NCI-H128 (cell line): ENCODE measurements around the gene MKX.

ENCODE experiments used
- DNase-seq: peaks from one replicate; lab custom pipeline; 2025; ENCODE audit not compliant: unreplicated experiment; lab: John Stamatoyannopoulos, UW

MKX gene

DNA sequence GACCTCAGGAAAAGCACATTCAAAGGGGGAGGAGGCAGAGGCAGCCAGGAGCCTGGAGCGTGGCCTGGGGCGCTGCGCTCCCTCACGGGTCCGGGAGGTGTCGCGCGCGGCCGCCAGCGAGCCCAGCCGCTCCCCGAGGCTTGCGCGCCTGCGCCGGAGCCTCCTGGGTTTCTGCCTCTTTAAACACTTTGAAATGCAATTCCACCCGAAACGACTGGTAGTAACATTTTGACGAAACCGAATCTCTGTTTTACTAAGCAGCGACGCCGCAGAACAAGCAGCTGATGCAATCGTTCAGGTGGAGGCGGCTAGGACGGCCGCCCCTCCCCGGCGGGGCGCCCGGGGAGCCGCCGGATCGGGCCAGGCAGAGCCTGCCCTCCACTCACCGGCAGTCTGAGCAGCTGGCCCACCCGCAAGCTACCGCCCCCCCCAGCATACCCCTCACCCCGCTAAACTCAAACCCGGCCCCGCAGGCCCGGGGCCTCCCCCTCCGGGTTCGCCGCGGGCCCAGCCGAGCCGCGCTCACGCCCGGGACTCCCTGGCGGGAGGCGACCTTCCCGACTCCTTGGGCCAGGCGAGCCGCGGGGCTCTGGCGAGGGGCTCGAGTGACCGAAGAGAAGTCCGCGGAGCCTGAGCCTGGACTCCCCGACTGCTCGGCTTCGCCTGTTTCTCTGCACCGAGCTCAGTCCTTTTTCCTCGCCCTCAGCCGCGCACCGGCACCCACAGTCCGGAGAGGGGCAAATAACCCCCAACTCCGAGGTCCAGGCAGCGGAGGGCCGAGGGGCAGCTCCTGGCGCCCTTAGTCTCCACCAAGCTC is 3.2 kb downstream of the MKX start:
- peak; percentile 39 for DNase-seq

DNA sequence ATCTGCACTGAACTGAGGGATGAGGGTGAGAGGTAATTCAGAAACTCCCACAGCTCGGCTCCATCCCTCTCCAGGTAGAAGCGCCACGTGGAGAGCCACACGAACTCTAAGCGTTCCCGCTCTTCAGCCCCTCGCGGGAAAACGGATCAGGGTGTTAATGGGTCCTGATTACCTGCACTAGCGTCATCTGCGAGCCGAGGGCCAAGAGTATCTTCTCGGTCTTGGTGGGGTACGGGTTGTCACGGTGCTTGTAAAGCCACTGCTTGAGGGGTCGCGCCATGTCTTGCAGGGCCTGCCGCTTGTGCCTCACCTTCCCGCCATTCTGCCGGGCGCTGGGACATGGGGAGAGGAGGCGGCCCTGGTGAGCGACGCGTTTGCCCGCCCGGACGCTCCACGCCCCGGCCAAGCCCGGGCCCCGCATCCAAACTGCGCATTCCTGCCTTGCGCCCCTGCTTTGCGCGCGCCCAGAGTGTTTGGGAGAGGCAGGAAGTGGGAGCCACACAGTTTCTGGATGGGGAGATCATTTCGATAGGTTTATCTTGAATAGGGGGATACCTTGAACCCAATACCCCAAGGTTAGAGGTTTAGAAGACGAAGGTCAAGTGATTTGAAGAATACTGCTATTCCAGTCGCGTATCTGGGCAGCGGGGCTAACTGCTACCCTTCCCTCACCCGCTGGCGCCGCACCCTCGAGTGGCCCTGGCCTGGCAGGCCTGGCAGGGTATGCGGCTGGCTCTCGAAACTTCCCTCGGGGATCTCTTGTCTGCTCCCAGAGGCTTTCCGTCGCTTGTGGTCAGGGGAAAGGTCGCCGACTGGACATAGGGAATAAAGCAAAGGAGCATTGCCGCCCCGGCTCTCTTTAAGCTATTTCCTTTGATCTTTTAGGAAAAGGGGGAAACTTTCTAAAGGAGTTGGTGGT is 4.2 kb downstream of the MKX start:
- DNase-seq: no peak

DNA sequence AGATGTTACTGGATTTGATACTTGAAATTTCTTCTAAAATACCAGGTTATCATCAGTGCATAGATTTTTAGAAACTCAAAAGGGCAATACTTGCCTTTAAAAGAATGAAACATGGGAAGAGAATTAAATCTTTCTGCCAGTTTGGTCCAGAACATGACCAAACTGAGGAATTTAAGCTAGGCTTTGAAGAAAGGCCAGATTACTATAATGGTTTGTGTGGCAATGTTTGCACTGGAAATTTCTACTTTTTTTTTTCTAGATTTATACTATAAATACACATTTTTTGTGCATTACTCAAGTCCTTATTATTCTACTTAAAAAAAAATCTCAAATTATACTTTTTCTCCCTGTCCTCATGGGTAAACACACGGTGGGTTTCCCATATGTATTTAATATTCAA is 9.2 kb downstream of the MKX start:
- DNase-seq: no peak

DNA sequence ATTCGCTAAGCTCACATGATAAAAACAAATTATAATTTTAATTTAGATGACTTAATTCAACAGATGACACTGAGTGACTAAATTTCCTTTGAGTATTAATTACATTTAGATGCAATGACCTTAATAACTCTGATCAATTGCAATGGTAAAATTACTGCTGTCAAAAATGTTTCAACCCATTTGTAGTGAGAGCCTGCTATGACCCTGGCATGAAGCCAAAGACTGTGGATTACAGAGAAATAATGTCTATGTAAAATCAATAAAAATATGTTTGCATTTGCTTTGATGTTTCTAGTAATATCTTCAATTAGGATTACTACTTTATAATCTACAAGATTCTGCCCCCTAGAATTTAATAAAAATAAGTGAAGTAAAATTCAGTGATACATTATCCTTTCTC is 15.6 kb downstream of the MKX start:
- no peak for DNase-seq

DNA sequence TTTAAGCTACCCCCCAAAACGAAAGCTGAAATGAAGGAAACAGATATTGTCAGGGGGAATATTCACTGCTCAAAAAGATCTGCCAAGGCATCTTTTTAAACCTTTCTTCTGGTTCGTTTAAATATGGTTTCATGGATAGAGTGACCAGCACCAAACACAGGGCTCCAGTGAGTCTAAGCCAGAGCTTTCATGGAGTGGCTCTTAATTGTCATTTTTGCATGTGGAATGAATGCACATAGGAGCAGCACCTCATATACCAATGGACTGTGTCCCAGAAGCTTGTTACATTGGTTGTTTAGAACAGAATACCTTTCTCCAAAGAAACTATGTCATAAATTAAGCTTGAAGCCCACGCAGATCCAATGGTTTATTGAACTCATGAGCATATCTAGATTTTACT is 17.3 kb downstream of the MKX start:
- DNase-seq: no peak

DNA sequence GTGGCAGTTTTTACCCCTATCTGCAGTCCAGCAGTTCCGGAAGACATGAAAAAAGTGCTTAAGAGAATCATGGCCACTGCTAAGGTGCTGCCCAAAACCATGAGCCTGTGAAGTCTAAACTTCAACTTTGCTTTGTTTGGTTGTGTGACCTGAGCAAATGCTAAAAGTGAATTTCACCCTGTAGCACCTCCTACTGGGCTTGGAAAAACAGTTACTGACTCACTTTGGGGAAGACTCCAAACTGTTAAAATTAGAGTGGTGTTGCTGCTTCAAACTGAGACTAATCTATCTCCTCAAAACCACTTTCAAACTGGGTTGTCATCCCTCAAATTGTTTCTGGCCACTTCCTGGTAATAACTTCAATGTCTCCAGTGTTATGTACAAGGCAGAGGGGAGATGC is 21.3 kb downstream of the MKX start:
- DNase-seq: no peak

DNA sequence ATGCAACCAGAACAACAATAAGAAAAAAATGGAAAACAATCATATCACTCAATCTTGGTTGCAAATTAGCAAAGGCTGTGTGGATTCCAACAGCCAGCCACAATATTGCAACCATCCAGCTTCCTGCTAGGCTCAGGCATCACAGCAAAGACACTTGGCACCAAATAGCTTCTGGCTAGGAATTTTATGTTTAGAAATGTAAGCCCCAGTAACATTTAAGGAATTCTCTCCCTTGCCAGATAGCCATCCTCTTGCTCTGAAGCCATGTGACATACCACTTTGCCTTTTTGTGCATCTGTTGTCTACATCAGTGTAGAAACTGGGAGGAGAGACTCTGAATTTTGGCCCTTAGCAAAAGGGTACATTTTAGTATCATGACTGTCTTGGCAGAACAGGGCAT is 22.2 kb downstream of the MKX start:
- DNase-seq: no peak

DNA sequence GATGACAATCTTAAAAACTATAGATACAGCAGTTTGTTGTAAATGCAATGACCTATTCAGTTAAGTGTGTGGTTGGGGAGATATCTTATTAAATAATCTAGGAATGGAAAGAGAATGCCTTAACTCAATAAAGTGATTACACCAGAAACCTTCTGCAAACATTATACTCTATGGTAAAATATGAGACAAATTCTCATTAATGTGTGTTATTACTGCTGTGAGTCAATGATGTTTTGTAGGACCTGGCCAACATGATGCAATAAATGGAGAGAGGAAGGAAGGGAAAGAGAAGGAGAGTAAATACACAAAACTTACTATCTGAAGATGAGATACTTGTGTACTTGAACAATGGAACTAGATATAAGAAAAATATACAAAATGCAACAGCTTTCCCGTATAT is 25.1 kb downstream of the MKX start:
- no peak for DNase-seq

DNA sequence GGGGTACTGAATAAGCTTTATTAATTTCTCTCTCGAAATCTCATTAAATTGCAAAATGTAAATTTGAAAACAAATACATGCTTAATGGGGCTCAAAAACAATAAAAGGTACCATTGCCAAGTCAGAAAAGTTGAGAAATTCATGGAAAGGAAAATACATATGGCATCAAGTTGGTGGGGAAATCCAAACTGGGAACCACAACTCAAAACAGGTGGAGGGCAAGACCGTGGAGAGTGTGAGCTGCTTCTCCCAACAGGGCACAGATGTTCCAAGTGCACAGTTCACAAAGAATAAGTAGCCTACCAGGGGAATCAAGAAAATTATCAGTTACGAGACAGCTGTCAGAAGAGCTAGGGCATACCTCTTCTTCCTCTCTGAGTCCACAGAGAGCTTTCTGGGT is 26.6 kb downstream of the MKX start:
- DNase-seq: no peak

DNA sequence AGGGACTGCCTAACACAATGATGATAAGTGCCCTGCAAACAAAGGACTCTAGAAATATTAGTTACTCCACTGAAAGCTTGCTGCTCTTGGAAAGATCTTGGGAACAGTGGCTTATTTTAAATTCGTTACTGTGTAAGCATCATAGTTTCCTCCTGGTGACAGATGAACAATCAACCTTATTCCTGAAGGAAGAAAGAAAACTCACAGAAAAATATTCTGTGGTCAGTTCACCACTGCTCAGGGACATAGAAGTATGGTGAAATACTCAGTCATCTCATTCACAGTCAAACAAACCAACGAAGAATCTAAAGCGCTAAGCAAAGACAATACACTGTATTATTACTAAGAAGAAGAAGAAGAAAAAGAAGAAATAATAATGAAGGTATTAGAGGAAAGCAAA is 27.8 kb downstream of the MKX start:
- DNase-seq: no peak

DNA sequence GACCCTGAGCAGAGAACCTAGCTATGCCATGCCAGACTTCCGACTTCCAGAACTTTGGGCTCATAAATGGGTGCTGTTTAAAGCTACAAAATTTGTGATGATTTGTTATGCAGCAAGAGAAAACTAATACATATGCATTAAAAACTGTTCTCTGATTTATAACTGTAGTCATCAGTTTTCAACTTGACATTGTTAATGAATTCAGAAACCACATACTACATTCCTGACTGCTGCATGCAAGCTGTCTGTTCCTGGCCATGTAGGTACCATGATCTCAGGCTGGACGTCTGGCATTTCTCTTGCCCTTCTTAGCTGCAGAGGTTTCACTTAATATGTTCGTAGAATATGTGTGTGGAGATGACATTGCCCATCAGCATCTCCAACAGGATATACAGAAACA is 28.4 kb downstream of the MKX start:
- DNase-seq: no peak

DNA sequence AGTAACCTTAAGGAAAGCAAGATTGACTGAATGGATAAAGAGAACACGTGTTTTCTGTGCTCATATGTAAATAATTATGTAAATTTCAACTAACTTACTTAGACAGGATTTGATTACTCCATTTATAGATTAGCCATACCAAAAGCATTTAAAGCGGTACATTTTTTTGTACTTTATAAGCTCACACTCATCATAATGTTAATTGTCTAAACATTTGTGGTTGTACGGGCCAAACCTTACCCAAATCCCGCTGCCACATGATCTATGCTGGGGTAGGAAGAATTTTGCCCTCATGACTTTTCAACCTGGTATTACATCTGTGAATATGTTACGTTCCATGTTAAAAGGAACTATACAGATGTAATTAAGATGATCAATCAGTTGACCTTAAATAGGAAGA is 29.1 kb downstream of the MKX start:
- DNase-seq: no peak

DNA sequence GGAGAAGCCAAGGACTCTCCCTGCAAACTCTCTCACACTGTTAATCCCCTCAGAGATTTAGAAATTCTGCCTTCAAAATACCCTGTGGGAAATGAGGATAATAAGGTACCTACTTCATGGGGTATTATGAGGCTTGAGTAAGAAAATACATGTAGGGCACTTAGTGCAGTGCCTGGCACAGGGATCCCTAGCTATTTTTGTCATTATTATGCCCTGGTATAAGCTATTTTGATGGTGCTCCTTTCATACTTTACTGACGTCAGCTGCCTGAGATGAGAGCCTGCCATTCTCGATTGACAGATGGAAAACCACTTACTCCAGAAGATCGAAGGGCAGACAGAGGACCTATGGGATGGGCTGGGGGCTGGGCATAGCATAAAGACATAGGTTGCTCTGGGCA is 30.1 kb downstream of the MKX start:
- DNase-seq: no peak

DNA sequence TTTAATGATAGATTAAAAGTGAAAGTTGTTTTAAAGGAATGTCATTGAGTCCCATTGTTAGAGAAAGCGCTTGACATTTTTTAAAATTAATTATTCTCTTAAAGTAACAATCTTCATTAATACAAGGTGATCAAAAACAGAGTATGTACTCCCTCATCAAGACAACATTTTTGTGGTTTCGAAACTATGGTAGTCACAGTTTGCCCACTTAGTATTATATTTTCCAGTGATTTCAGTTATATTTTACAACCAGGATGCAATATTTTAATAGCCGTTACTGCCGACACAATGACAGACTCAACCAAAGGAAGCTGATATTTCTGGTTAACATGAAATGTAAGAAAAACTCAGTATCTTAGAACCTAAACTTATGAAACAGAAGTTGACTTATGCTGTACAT is 31.3 kb downstream of the MKX start:
- no peak for DNase-seq

DNA sequence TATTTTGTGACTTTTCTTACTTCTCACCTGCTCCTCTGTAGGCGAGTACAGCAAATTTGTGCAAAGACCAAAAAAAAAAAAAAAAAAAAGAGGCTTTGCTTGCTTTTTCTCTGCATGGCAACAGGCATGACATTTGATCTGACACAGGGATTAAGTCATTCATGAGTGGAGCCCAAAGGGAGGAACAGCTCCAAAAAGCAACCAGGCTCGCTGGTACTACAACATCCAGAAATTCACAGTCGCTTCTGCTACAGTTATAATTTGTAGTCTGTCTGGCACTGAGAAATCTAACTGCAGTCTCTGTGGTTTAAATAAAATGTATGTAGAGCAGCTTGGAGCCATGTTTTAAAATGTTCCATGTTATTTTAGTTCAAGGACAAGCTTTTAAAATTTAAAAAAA is 31.7 kb downstream of the MKX start:
- DNase-seq: no peak

DNA sequence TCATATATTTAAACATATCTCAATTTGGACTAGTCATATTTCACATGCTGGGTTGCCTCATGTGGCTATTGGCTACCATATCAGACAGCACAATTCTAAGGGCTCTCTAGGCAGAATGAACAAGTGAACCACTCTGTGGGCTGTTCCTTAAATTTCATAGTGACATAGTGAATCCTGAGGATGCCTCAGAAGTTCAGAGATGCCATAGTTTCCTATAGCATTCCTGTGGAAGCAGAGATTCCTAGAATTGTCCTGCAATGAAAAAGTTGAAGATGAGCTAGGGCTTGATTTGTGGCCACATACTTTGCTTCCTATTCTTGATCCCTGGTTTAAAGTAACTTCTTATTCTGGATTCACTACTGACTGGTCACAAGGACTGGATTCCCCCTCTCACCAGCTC is 35.6 kb downstream of the MKX start:
- DNase-seq: no peak

DNA sequence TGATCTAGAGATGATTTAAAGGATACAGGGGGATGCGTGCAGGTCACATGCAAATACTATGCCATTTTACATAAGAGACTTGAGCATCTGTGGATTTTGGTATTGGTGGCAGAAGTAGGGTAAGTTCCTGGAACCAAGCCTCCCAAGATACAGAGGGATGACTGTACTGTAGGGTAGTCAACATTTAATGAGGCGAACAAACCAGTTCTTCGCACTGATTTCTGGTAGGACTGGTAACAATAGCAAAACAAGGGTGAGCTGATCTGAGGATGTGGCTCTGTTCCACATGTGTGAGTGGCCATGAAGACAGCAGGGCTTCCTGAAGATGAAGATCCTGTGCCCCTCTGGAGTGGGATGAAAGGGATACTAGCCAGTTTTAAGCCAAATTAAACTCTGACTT is 36.3 kb downstream of the MKX start:
- DNase-seq: no peak

DNA sequence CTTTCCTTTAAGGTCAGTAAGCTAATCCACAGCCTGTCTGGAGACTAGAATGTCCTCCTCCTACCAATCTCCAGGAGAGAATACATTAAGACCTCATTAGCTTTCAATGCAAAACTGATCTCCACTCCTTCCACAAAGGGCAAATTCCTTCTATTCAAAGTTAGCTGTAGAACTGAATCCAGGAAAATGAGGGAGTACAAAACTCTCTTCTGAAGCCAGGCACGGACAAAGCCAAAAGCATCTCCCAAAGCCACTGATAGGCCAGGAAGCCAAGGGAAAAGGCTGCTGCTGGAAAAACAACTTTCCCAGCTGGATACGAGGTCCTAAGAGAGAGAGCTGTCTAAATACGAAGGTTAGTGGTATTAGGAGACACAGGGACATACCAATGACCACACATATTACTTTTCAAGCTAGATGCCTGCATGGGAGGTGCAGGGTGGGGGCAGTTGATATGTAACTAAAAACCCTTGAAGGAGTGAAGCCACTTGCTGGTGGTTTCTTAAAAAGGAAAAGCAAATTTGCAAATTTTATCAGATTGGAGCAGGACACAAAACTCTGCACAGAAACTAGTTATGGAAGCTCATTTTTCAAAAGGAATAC is 43.6 kb downstream of the MKX start:
- DNase-seq: no peak

DNA sequence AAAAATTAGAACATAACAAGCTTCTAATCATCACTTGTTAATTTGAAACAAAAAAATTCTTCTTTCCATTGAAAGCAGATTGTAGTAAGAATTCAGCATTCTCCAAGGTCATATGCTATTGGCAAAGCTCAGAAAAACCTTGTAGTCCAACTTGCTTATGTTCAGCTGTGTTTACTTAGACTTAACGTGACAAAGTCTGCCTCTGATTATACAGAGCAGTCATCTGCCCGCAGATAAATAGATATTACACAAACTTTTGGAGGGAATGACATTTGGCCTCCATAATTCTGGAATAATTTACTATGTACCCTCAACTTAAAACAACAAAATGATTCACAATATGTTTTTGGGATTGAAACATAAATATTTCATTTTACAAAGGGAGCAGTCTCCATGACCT is 45.8 kb downstream of the MKX start:
- no peak for DNase-seq

DNA sequence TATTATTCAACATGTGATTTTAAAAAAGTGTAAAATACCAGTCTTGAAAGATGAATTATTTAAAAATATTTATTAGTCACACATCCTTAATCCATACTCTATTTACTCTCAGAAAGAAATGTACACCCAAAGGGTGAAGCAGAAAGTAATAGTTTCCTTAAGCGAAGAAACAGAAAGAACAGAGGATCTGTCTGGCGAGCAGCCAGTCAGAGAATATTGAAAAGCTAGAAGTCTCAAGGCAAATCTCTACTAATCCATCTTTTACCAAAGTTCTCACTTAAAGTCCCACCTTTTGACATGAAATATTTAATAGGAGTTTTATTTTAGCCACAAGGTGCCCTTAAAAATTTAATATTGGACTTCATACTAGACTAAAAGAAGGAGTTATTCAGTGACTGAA is 46.7 kb downstream of the MKX start:
- no peak for DNase-seq

DNA sequence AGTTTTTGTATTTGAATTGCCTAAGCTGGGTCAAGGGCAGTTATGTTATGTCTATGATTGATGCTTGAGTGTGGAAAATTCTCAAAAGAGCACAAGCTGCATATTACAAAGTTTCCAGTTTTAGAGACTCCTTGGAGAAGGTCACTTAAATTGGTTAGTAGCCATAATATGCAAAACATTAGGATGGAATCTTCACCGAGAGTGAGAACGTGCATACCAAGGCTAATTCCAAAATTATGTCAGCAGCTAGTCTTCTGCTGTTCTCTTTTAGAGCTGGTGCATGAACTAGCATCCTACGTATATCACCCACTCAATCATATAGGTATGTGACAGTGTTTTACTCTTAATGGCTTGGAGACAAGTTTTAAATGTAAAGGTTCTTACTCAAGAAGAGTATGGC is 49.2 kb downstream of the MKX start:
- no peak for DNase-seq

DNA sequence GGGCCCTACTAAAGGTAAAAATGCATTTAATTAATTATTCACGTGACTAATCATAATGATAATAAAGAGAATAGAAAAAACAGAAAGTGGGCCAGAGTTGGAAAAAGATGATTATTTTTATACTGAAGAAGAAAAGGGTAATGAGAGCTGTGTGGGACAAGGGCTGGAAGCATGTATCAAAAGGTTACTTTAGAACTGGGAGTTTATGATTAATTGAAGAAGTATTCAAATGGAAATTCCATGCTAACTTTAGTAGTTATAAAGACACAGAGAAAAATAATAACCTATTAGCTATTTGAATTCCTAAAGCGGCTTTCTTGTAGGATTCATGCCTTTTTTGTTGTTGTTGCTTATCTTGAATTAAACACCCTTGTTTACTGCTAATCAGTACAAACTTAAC is 49.9 kb downstream of the MKX start:
- DNase-seq: no peak
